IMR-90 (cell line): Measurements from ENCODE around the gene TBC1D22A. TPM values are rescaled to one million over a fixed set of nuclear protein-coding genes. Genes with fewer than 3 reads are reported as not detected.

Experiments
- ATAC-seq: fragments of 200-7000 bp; cut with Tn5 transposase; 2 replicates; pipeline ENCODE4 v1.9.1; 2020; ENCODE audit warnings: low read depth, mild to moderate bottlenecking, moderate library complexity
- BruUV-seq: library from RNA; stranded (reverse); fragments of 400-500 nt; replicated peaks from 2 replicates; lab custom pipeline; 2021; lab: Mats Ljungman, UMichigan
- CTCF ChIA-PET: fragments of 300-600 bp; formaldehyde crosslinking; extraction: SDS; loops from one replicate; lab custom pipeline; 2021; ENCODE audit warnings: antibody characterized with exemption; lab: Yijun Ruan, JAX
- POLR2A ChIA-PET: fragments of 300-600 bp; sonication (Branson Sonifier 250); formaldehyde crosslinking; loops from one replicate; lab custom pipeline; 2022; ENCODE audit warnings: antibody characterized with exemption; ENCODE audit not compliant: unreplicated experiment; lab: Charles Lee
- DNase-seq: peaks from one replicate; pipeline ENCODE4 v3.0.0; 2013
- H2AFZ ChIP-seq: replicated peaks from 2 replicates; pipeline ENCODE3; 2013; ENCODE audit warnings: low read length, mild to moderate bottlenecking; ENCODE audit not compliant: poor library complexity
- H2AK5ac ChIP-seq: 2 replicates; pipeline ENCODE4 v1.6.1; 2013; ENCODE audit warnings: low read depth, low read length, inconsistent platforms
- H2AK9ac ChIP-seq: replicated peaks from 2 replicates; pipeline ENCODE3; 2013; ENCODE audit warnings: mild to moderate bottlenecking, low read depth, low read length, moderate library complexity; ENCODE audit not compliant: poor library complexity
- H2BK120ac ChIP-seq: 2 replicates; pipeline ENCODE4 v1.6.1; 2013; ENCODE audit warnings: low read depth, low read length, inconsistent platforms
- H2BK15ac ChIP-seq: 3 replicates; pipeline ENCODE4 v1.6.1; 2013; ENCODE audit warnings: low read depth, low read length, inconsistent platforms
- H2BK20ac ChIP-seq: 2 replicates; pipeline ENCODE4 v1.6.1; 2013; ENCODE audit warnings: low read depth, mild to moderate bottlenecking, inconsistent platforms, low read length, moderate library complexity
- H2BK5ac ChIP-seq: 2 replicates; pipeline ENCODE4 v1.6.1; 2013; ENCODE audit warnings: mild to moderate bottlenecking, low read depth, low read length, inconsistent platforms; ENCODE audit not compliant: poor library complexity, severe bottlenecking
- H3K14ac ChIP-seq: replicated peaks from 2 replicates; pipeline ENCODE4 v1.6.1; 2013; ENCODE audit warnings: low read depth, low read length, inconsistent platforms
- H3K18ac ChIP-seq: 2 replicates; pipeline ENCODE4 v1.6.1; 2013; ENCODE audit warnings: low read depth, low read length, control low read depth
- H3K23ac ChIP-seq: 2 replicates; pipeline ENCODE4 v1.6.1; 2013; ENCODE audit warnings: low read depth, low read length, inconsistent platforms
- H3K27ac ChIP-seq: 2 replicates; pipeline ENCODE4 v1.5.1; 2013; ENCODE audit warnings: mild to moderate bottlenecking, control low read depth, low read length; ENCODE audit not compliant: insufficient read depth
- H3K27me3 ChIP-seq: 2 replicates; pipeline ENCODE4 v1.6.1; 2013; ENCODE audit warnings: low read length; ENCODE audit not compliant: control insufficient read depth, insufficient read depth
- H3K36me3 ChIP-seq: 2 replicates; pipeline ENCODE4 v1.6.1; 2013; ENCODE audit warnings: low read length, mixed read lengths; ENCODE audit not compliant: control insufficient read depth, insufficient read depth
- H3K4ac ChIP-seq: 2 replicates; pipeline ENCODE4 v1.6.1; 2013; ENCODE audit warnings: low read depth, low read length, inconsistent platforms
- H3K4me1 ChIP-seq: 2 replicates; pipeline ENCODE4 v1.6.1; 2013; ENCODE audit warnings: low read length, mixed read lengths; ENCODE audit not compliant: control insufficient read depth, insufficient read depth
- H3K4me2 ChIP-seq: 2 replicates; pipeline ENCODE4 v1.6.1; 2013; ENCODE audit warnings: low read depth, mild to moderate bottlenecking, control low read depth, low read length, moderate library complexity
- H3K4me3 ChIP-seq: 2 replicates; pipeline ENCODE4 v1.5.1; 2013; ENCODE audit warnings: low read depth, mild to moderate bottlenecking, control low read depth, low read length, moderate library complexity; ENCODE audit not compliant: insufficient read depth
- H3K56ac ChIP-seq: 2 replicates; pipeline ENCODE4 v1.6.1; 2013; ENCODE audit warnings: low read length, inconsistent platforms; ENCODE audit not compliant: insufficient read depth; ENCODE audit errors: extremely low read depth
- H3K79me1 ChIP-seq, 2 experiments: 2 replicates each; pipeline ENCODE4 v1.6.1; 2013; ENCODE audit warnings: low read length in 2 of 2, inconsistent platforms in 1 of 2, low read depth in 1 of 2
- H3K9ac ChIP-seq: 2 replicates; pipeline ENCODE4 v1.6.1; 2013; ENCODE audit warnings: low read depth, low read length, control low read depth
- H3K9me1 ChIP-seq: 2 replicates; pipeline ENCODE4 v1.6.1; 2013; ENCODE audit warnings: low read length, inconsistent platforms; ENCODE audit not compliant: insufficient read depth
- H3K9me3 ChIP-seq: 2 replicates; pipeline ENCODE4 v1.6.1; 2013; ENCODE audit warnings: low read length; ENCODE audit not compliant: control insufficient read depth, insufficient read depth
- H4K20me1 ChIP-seq: 2 replicates; pipeline ENCODE4 v1.6.1; 2013; ENCODE audit warnings: low read length, inconsistent platforms; ENCODE audit not compliant: insufficient read depth
- H4K5ac ChIP-seq: 2 replicates; pipeline ENCODE4 v1.6.1; 2013; ENCODE audit warnings: mild to moderate bottlenecking, low read depth, low read length, control low read depth
- H4K8ac ChIP-seq, 2 experiments: 2 replicates each; pipeline ENCODE4 v1.6.1; 2013; ENCODE audit warnings: low read depth in 2 of 2, low read length in 2 of 2, control low read depth in 1 of 2, inconsistent platforms in 1 of 2
- H4K91ac ChIP-seq: 2 replicates; pipeline ENCODE4 v1.6.1; 2013; ENCODE audit warnings: low read depth, low read length, inconsistent platforms; ENCODE audit not compliant: insufficient read depth
- USF2 ChIP-seq: fragments of 150-350 bp; IDR thresholded peaks from 2 replicates; pipeline ENCODE4 v1.6.1; 2017; ENCODE audit warnings: mild to moderate bottlenecking, antibody characterized with exemption, low read length, low read depth
- WGBS, 2 experiments: methylation state at CpG; one replicate each; pipeline versions ENCODE4 v1.1.5 to v1.1.7; 2013; ENCODE audit warnings: missing lambda C conversion rate in 2 of 2; ENCODE audit not compliant: insufficient read length in 1 of 2; ENCODE audit errors: extremely low coverage in 2 of 2; 5-methylcytosine and 5-hydroxymethylcytosine counted together
- dilution Hi-C: fragments of 300-500 bp; cut with HindIII; formaldehyde crosslinking; loops from one replicate; pipeline ENCODE4 v1.14.3; 2018; ENCODE audit warnings: low sequenced_read_pairs; ENCODE audit not compliant: unreplicated experiment
- in situ Hi-C: fragments of 300-500 bp; cut with MboI; formaldehyde crosslinking; loops from 3 replicates; pipeline ENCODE4 v1.14.3; 2019; ENCODE audit warnings: low sequenced_read_pairs, inconsistent platforms, mixed read lengths
- intact Hi-C: fragments of 100-400 bp; cut with micrococcal nuclease; formaldehyde crosslinking; loops from 2 replicates; pipeline ENCODE4 v1.10.0; 2022
- polyA plus RNA-seq, 3 experiments: library from polyadenylated mRNA; depleted of rRNA; stranded (reverse); fragments of >200 nt; gene quantifications; 2 replicates each; pipeline ENCODE4 v1.2.3, GENCODE V29; 2012; ENCODE audit warnings: low replicate concordance in 1 of 3
- total RNA-seq: library from RNA; depleted of rRNA; stranded (reverse); fragments of >200 nt; gene quantifications from 2 replicates; pipeline ENCODE4 v1.2.3, GENCODE V29; 2012

The TBC1D22A gene
- total and polyA plus RNA-seq, 2 of the 4 experiments (the other 2 are of a cell fraction), result 9.0 to 16.7 TPM

- Histone ChIP-seq H4K20me1 (peaks cover 9% of the 10 kb centered on the region; the same call in 1 of the 2 replicates), H2AK5ac (no peak overlapping the region), H4K5ac (no peak overlapping the region), H3K9me1 (peaks cover 17% of the 10 kb centered on the region; the same call in 1 of the 2 replicates), H3K4me2 (no peak overlapping the region), H3K9ac (no peak overlapping the region), H2BK5ac (no peak overlapping the region), H2AK9ac (no peak overlapping the region), H3K27me3 (no peaks in the 10 kb centered on the region), H2BK15ac (no peak overlapping the region), H3K23ac (no peak overlapping the region), H3K4me1 (peaks cover 8% of the 10 kb centered on the region), H3K18ac (no peak overlapping the region), H3K56ac (no peak overlapping the region), H3K36me3 (peaks cover 11% of the 10 kb centered on the region), H3K79me1 (peaks cover 3 to 10% of the 10 kb centered on the region in 2 experiments; a peak in 3 of 4 replicates), H4K91ac (no peak overlapping the region), H2BK20ac (no peak overlapping the region), H3K4me3 (no peak overlapping the region), H3K14ac (no peak overlapping the region), H4K8ac (no peak overlapping the region), H2AFZ (no peak overlapping the region), H2BK120ac (no peak overlapping the region), H3K27ac (no peak overlapping the region), H3K4ac (no peak overlapping the region), H3K9me3 (no peaks in the 10 kb centered on the region)
- DNase-seq (no peak), ATAC-seq (no peak)
- ChIA-PET POLR2A (no interaction called here), CTCF (no interaction called here)
- intact Hi-C loops, result no loop called here
- in situ Hi-C loops, result no loop called here
- no TSS peak for BruUV-seq
- dilution Hi-C loops, result no loop called here
- 100% methylated on average over 1 of the region's 3 CpGs; no CpG with 5 or more reads in 1 of the 2 experiments for WGBS, 2 experiments
- no peak for TF ChIP-seq USF2
These were observed 217.9 kb downstream of the TBC1D22A start for GRCh38 chr22:46980392-46980791.
